OCI-LY7 (cell line): ENCODE measurements around the gene CCDC148. TPM values are rescaled to one million over a fixed set of nuclear protein-coding genes. Genes with fewer than 3 reads are reported as not detected.

Experiments used
- BruUV-seq: library from RNA; stranded (reverse); fragments of 400-500 nt; replicated peaks from 2 replicates; lab custom pipeline; 2021; lab: Mats Ljungman, UMichigan
- CTCF ChIA-PET: fragments of 300-600 bp; sonication (Branson Sonifier 250); formaldehyde crosslinking; loops from one replicate; lab custom pipeline; 2022; ENCODE audit warnings: antibody characterized with exemption; ENCODE audit not compliant: unreplicated experiment; lab: Charles Lee
- POLR2A ChIA-PET: fragments of 300-600 bp; sonication (Branson Sonifier 250); formaldehyde crosslinking; loops from one replicate; lab custom pipeline; 2022; ENCODE audit warnings: antibody characterized with exemption; lab: Charles Lee
- DNase-seq: peaks from one replicate; pipeline ENCODE4 v3.0.0-alpha.2; 2015; ENCODE audit warnings: low spot score
- H2AFZ ChIP-seq: fragments of 200-600 bp; sonication (generic), shearing (Covaris generic); 2 replicates; pipeline ENCODE4 v1.6.1; 2014; ENCODE audit warnings: mild to moderate bottlenecking, antibody characterized with exemption, low read length, moderate library complexity
- H3K27ac ChIP-seq: fragments of 200-600 bp; sonication (generic); 2 replicates; pipeline ENCODE4 v1.5.1; 2014; ENCODE audit warnings: mixed run types, low read depth, mild to moderate bottlenecking, moderate library complexity, low read length, inconsistent platforms; ENCODE audit not compliant: poor library complexity, severe bottlenecking
- H3K36me3 ChIP-seq: fragments of 200-600 bp; sonication (generic); 2 replicates; pipeline ENCODE4 v1.6.1; 2014; ENCODE audit warnings: mild to moderate bottlenecking, antibody characterized with exemption, low read length, moderate library complexity, mixed read lengths; ENCODE audit not compliant: insufficient read depth
- H3K4me1 ChIP-seq: fragments of 200-600 bp; sonication (generic); 2 replicates; pipeline ENCODE4 v1.5.1; 2014; ENCODE audit warnings: mild to moderate bottlenecking, low read length; ENCODE audit not compliant: insufficient read depth, poor library complexity, severe bottlenecking
- H3K4me2 ChIP-seq: fragments of 200-600 bp; sonication (generic); 2 replicates; pipeline ENCODE4 v1.6.1; 2014; ENCODE audit warnings: mild to moderate bottlenecking, low read length
- H3K4me3 ChIP-seq: fragments of 200-600 bp; sonication (generic); 2 replicates; pipeline ENCODE4 v1.5.1; 2014; ENCODE audit warnings: mild to moderate bottlenecking, low read depth, low read length; ENCODE audit not compliant: poor library complexity, severe bottlenecking
- H3K79me2 ChIP-seq: fragments of 200-600 bp; sonication (generic); 2 replicates; pipeline ENCODE4 v1.6.1; 2016; ENCODE audit warnings: low read depth, mild to moderate bottlenecking, low read length, moderate library complexity, mixed read lengths; ENCODE audit not compliant: insufficient read depth
- H3K9me2 ChIP-seq: fragments of 200-600 bp; sonication (generic); 2 replicates; pipeline ENCODE4 v1.6.1; 2016; ENCODE audit warnings: mild to moderate bottlenecking, low read length, mixed read lengths; ENCODE audit not compliant: insufficient read depth
- H3K9me3 ChIP-seq: fragments of 200-600 bp; sonication (generic); 2 replicates; pipeline ENCODE4 v1.6.1; 2014; ENCODE audit warnings: mild to moderate bottlenecking, mixed run types, low read length, mixed read lengths
- H4K20me1 ChIP-seq: fragments of 200-600 bp; sonication (generic); 2 replicates; pipeline ENCODE4 v1.6.1; 2014; ENCODE audit warnings: mild to moderate bottlenecking, antibody characterized with exemption, low read length, moderate library complexity, mixed read lengths; ENCODE audit not compliant: insufficient read depth
- EZH2phosphoT487 ChIP-seq: fragments of 200-600 bp; sonication (generic); IDR thresholded peaks from 2 replicates; pipeline ENCODE4 v1.6.1; 2018; ENCODE audit warnings: low read depth, borderline replicate concordance, mild to moderate bottlenecking, mixed run types, antibody characterized with exemption, low read length, moderate library complexity, mixed read lengths
- intact Hi-C: fragments of 100-400 bp; cut with micrococcal nuclease; formaldehyde crosslinking; loops from one replicate; pipeline ENCODE4 v1.10.0; 2022; ENCODE audit not compliant: unreplicated experiment
- total RNA-seq, 2 experiments: library from RNA; depleted of rRNA in 1 of 2; stranded (reverse); fragments of >200 nt in 1 of 2; shearing (Covaris generic) in 1 of 2; gene quantifications; 2 replicates each; pipeline ENCODE4 v1.2.3, GENCODE V29; 2014 to 2022
- TF ChIP-seq, protein P1 (sequence below): fragments of 200-600 bp; sonication (generic); conservative IDR thresholded peaks from 2 replicates; pipeline ENCODE4 v1.5.1; 2014; ENCODE audit warnings: mild to moderate bottlenecking, antibody characterized with exemption, low read length, moderate library complexity, mixed read lengths

Gene CCDC148
- total RNA-seq, 2 experiments from 2014 or later, result 0.19 to 0.99 TPM

DNA sequence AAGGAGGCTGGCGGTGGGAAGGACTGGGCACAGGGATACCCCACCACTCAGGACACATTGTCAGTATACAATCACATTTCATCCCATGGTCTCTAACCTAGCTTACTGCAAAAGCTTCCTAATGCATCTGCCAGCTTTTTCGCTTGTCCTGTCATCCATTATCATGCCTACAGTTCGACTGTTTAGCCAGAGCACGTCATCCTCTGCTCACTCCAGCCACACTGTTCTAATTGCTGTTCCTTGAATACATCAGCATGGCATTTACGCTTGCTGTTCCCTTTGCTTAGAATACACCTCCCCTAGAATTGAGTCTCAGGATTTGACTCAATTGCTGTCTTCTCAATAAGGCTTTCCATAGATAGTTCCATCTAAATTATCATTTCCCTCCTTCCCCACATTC is 166.3 kb downstream of the CCDC148 start:
- no peak for DNase-seq
- H3K79me2 ChIP-seq, result no peaks in the 10 kb centered on the region
- no peaks in the 10 kb centered on the region for H3K9me3 ChIP-seq
- no peaks in the 10 kb centered on the region for H3K9me2 ChIP-seq
- H3K4me3 ChIP-seq, result no peak overlapping the region
- H3K27ac ChIP-seq, result no peak overlapping the region
- H2AFZ ChIP-seq, result no peak overlapping the region
- CTCF ChIA-PET, result no interaction called here
- no TSS peak for BruUV-seq
- H3K36me3 ChIP-seq, result no peaks in the 10 kb centered on the region
- POLR2A ChIA-PET, result no interaction called here
- intact Hi-C loops, result no loop called here
- TF ChIP-seq EZH2phosphoT487, result no peak
- TF ChIP-seq, protein P1, sequence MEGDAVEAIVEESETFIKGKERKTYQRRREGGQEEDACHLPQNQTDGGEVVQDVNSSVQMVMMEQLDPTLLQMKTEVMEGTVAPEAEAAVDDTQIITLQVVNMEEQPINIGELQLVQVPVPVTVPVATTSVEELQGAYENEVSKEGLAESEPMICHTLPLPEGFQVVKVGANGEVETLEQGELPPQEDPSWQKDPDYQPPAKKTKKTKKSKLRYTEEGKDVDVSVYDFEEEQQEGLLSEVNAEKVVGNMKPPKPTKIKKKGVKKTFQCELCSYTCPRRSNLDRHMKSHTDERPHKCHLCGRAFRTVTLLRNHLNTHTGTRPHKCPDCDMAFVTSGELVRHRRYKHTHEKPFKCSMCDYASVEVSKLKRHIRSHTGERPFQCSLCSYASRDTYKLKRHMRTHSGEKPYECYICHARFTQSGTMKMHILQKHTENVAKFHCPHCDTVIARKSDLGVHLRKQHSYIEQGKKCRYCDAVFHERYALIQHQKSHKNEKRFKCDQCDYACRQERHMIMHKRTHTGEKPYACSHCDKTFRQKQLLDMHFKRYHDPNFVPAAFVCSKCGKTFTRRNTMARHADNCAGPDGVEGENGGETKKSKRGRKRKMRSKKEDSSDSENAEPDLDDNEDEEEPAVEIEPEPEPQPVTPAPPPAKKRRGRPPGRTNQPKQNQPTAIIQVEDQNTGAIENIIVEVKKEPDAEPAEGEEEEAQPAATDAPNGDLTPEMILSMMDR, result no peak
- H3K4me1 ChIP-seq, result no peaks in the 10 kb centered on the region
- H3K4me2 ChIP-seq, result no peak overlapping the region
- no peaks in the 10 kb centered on the region for H4K20me1 ChIP-seq

DNA sequence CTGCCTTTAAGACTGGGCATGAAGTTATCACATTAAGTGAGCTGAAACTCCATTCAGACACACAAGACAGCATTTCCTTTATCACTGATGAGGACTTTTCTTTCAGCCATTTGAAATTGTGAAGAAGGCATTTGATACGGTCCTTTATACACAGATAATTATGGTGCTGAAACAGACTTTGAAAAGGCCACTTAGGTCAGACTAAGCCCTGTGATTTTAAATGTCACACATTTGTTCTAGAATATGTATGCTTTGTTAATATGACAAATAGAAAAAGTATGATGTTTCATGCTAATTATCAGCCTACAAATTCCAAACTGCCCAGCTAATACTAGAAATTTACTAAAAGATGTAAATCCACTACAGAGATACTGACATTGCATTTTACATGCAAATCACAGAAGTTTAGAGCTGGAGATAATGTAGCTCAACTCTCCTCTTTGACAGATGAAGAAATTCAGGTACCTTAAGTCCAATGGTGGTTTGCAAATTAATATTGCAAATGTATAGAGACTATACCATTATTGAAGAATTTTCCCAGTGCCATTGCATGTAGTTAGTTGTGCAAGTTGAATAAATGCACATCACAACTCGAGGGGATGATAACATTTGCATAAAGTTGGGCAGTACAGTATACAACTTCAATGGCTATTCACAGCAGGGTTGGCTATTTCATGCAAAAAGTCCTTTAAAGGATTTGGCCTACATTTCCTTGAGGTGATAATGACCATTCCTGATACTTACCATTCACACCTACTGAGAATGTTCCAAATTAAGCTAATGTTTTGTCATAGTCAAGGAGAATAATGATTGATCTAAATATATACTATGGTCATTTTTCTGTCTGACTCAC is 179.7 kb downstream of the CCDC148 start:
- Histone ChIP-seq H3K36me3 (no peaks in the 10 kb centered on the region), H3K4me1 (no peaks in the 10 kb centered on the region), H3K4me3 (no peak overlapping the region), H3K79me2 (no peaks in the 10 kb centered on the region), H4K20me1 (no peaks in the 10 kb centered on the region), H3K27ac (no peak overlapping the region), H3K9me2 (no peaks in the 10 kb centered on the region), H2AFZ (no peak overlapping the region), H3K9me3 (no peaks in the 10 kb centered on the region), H3K4me2 (no peak overlapping the region)
- TF ChIP-seq, protein P1, result no peak
- TF ChIP-seq EZH2phosphoT487, result no peak
- DNase-seq, result no peak
- ChIA-PET CTCF (no interaction called here), POLR2A (no interaction called here)
- BruUV-seq, result no TSS peak
- intact Hi-C loops, result no loop called here

DNA sequence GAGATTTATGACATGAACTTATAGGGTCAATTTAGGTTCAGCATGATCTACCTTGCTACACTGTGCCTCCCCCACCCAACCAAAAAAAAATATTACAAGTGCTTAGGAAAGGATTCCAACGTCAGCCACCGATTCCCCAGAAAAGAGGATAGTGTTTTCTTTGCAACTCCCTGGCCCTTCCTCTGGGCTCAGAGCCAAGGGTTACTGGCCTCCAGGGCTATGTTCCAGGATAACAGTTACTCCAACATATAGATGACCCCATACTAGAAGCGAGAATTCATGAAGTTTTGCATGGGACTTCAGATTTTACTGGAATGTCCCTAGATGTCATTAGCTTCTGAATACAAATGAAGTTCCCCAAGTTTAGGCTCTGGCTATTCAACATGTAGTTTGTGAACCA is 182.8 kb downstream of the CCDC148 start:
- H3K27ac ChIP-seq, result no peak overlapping the region
- ChIA-PET CTCF (no interaction called here), POLR2A (no interaction called here)
- no peak overlapping the region for H3K4me3 ChIP-seq
- H3K9me2 ChIP-seq, result no peaks in the 10 kb centered on the region
- DNase-seq, result no peak
- no peak overlapping the region for H2AFZ ChIP-seq
- TF ChIP-seq EZH2phosphoT487, result no peak
- TF ChIP-seq, protein P1, result no peak
- intact Hi-C loops, result no loop called here
- no peaks in the 10 kb centered on the region for H3K9me3 ChIP-seq
- H4K20me1 ChIP-seq, result no peaks in the 10 kb centered on the region
- H3K4me2 ChIP-seq, result no peak overlapping the region
- H3K4me1 ChIP-seq, result no peaks in the 10 kb centered on the region
- BruUV-seq, result no TSS peak
- H3K36me3 ChIP-seq, result no peaks in the 10 kb centered on the region
- H3K79me2 ChIP-seq, result no peaks in the 10 kb centered on the region
